RPMI8226 (cell line): ENCODE data around the gene GLB1L.
"Not testable (repeated sequence)": the region's sequence is repeated elsewhere in the genome, so short reads cannot be mapped to it uniquely, and the experiment has no call there.

Source experiments
- DNase-seq: peaks from one replicate; pipeline ENCODE4 v3.0.0-alpha.2; 2015

The GLB1L gene

DNA sequence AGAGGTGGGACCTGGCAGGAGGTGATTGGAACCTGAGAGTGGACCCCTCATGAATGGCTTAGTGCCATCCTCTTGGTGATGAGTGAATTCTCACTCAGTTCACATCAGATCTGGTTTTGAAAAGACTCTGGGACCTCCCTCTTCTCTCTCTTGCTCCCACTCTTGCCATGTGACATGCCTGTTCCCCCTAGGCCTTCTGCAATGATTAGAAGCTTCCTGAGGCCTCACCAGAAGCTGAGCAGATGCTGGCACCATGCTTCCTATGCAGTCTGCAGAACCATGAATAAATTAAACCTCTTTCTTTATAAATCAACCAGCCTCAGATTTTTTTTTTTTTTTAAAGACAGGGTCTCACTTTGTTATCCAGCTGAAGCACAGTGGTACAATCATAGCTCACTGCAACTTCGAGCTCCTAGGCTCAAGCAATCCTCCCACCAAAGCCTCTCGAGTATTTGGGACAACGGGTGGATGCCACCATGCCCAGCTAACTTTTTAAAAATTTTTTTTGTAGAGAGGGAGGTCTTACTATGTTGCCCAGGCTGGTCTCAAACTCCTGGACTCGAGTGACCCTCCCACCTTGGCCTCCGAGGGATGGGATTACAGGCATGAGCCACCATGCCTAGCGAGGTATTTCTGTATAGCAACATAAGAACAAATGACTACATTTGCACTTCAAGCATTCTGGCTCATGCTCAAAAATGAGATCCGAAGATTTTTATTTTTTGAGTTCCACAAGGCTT, 40.6 kb downstream of the GLB1L start:
- no peak for DNase-seq

DNA sequence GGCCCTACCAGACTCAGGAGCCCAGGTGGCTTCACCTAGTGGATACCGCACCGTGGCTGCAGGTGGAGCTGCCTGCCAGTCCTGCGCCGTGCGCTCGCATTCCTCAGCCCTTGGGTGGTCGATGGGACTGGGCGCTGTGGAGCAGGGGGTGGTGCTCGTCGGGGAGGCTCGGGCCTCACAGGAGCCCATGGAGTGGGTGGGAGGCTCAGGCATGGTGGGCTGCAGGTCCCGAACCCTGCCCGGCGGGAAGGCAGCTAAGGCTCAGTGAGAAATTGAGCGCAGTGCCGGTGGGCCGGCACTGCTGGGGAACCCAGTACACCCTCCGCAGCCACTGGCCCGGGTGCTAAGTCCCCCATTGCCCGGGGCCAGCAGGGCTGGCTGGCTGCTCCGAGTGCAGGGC, 43.9 kb downstream of the GLB1L start:
- DNase-seq = not testable (repeated sequence)

DNA sequence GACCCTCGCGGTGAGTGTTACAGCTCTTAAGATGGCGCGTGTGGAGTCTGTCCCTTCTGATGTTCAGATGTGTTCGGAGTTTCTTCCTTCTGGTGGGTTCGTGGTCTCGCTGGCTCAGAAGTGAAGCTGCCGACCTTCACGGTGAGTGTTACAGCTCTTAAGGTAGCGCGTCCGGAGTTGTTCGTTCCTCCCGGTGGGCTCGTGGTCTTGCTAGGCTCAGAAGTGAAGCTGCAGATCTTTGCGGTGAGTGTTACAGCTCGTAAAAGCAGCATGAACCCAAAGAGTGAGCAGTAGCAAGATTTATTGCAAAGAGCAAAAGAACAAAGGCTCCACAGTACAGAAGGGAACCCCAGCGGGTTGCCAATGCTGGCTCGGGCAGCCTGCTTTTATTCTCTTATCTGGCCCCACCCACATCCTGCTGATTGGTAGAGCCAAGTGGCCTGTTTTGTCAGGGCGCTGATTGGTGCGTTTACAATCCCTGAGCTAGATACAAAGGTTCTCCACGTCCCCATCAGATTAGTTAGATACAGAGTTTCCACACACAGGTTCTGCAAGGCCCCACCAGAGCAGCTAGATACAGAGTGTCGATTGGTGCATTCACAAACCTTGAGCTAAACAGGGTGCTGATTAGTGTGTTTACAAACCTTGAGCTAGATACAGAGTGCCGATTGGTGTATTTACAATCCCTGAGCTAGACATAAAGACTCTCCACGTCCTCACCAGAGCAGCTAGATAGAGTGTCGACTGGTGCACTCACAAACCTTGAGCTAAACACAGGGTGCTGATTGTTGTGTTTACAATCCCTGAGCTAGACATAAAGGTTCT, 44.5 kb downstream of the GLB1L start:
- DNase-seq = not testable (repeated sequence)

DNA sequence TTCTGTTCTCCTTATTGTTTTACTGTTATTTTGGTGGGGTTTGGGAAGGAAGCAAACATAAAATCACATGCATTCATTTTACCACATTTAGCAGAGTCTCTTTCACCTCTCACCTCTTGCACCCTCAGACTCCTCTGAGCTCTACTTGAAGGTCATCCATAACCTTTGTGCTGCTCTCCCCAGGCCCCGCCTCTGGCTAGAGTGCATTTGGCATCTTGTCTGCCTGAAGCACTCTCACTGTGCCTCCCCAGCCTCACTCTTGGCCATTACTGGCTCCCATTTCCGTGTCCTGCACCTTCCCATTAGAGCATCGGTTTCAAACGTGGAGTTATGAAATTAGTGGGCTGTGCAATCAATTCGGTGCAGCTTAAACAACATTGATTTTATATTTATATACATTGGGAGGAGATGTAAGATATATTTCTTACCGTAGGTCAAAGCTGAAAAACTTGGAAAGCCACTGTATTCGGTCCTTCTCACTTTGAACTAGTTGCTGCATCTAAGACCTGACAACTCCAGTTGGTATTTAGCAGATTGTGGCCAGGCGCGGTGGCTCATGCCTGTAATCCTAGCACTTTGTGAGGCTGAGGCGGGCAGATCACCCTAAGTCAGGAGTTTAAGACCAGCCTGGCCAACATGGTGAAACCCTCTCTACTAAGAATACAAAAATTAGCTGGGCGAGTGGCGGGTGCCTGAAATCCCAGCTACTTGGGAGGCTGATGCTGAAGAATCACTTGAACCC, 45.6 kb downstream of the GLB1L start:
- no peak for DNase-seq

DNA sequence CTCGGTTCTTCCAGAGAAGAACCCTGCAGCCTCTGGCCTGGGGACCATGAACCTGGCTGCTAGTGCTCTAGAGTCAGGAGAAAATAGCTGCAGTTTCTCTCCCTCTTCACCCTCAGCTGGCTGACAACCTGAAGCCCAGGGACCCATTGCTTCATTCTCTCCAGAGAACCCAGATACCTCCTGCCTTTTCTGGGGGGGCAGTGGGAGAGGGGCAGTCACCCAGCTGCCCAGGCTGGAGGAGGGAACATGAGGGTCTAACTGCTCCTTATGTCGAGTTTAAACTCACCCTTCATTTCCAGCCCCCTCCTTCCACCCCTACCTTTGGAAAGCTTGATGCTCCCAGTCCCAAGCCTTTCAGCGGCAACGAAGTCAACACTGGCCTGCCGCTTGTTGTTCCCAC, 46.3 kb downstream of the GLB1L start:
- DNase-seq = no peak

DNA sequence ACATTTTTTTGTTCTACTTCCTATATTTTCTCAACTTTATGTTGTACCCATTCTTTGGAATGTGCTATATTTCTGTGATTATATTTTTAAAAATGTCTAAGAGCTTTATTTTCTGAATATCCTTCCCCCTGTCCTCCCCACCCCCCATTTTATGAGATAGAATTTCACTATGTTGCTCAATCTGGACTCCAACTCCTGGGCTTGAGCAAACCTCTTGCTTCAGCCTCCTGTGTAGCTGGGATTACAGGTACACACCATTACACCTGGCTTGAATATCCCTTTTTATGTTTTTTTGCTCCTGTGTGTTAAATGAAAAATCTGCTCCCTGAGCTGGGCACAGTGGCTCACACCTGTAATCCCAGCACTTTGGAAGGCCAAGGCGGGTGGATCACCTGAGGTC, 47.9 kb downstream of the GLB1L start:
- DNase-seq = no peak

DNA sequence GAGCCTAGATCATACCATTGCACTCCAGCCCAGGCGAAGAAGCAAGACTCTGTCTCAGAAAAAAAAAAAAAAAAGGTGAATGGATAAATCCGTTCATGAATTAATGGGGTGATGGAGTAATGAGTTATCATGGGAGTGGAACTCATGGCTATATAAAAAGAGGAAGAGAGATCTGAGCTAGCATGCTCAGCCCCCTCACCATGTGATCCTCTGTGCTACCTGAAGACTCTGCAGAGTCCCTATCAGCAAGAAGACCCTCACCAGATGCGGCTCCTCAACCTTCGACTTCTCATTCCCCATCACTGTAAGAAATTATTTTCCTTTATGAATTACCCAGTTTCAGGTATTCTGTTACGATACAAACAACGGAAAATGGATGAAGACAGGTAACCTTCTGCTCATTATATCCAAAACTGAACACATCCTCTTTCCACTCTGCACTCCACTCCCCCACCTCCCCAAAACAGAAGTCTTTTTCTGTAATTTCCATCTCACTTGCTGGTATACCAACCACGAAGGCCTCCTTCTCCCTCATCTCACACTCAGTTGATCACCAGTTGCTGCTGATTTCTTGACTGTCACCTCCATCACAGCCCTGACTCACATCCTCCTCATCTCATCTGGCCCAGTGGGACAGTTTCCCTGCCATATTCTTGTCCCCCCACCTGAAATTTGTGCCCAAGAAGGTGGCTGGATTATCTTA, 58.3 kb downstream of the GLB1L start:
- no peak for DNase-seq
